Measurements from ENCODE around the gene OSBP. TPM values are rescaled to one million over a fixed set of nuclear protein-coding genes. Genes with fewer than 3 reads are reported as not detected.

OSBP gene
- polyA plus RNA-seq, 1 donor (not counting 4 experiments of a cell fraction or from before 2014, with no cell fraction given), result 31.9 TPM

- TF ChIP-seq EZH2 (IDR thresholded peaks at IDR 0.05; ENCODE audit: low read length) (no peak), CTCF (optimal IDR thresholded peaks at IDR 0.05 in 1 of 3, IDR thresholded peaks at IDR 0.05 in 1 of 3, conservative IDR thresholded peaks at IDR 0.05 in 1 of 3; ENCODE audit: extremely low read depth in 1 of 3, insufficient read depth in 2 of 3, low read length in 3 of 3) (no peak)
- no peaks in the 10 kb centered on the region for H3K36me3 ChIP-seq (ENCODE audit: control insufficient read depth in 2 of 2, extremely low read depth in 1 of 2, insufficient read depth in 2 of 2, low read length in 2 of 2)
- H3K9ac ChIP-seq (ENCODE audit: control insufficient read depth, extremely low read depth, insufficient read depth, low read length), result no peak overlapping the region
- H2AFZ ChIP-seq (ENCODE audit: control insufficient read depth, low read length), result no peak overlapping the region
- H3K9me3 ChIP-seq (ENCODE audit: control insufficient read depth, low read depth, low read length), result no peaks in the 10 kb centered on the region
- no peaks in the 10 kb centered on the region for H3K79me2 ChIP-seq (ENCODE audit: control insufficient read depth, insufficient read depth, low read length)
- dilution Hi-C loops (cut with MboI; ENCODE audit: extremely low pct_ligation_motif_present, low sequenced_read_pairs), result no loop called here
- no peak overlapping the region for H3K4me3 ChIP-seq (ENCODE audit: control insufficient read depth in 2 of 3, extremely low read depth in 1 of 3, insufficient read depth in 2 of 3, low read depth in 1 of 3, low read length in 3 of 3)
- FAIRE-seq (no peak), DNase-seq (ENCODE audit: low read depth, low spot score) (no peak)
- H3K4me2 ChIP-seq (ENCODE audit: control insufficient read depth, extremely low read depth, insufficient read depth, low read depth, low read length), result no peak overlapping the region
- peaks cover 3% of the 10 kb centered on the region for H3K4me1 ChIP-seq (ENCODE audit: control insufficient read depth, extremely low read depth, insufficient read depth, low read length)
- no peak overlapping the region for H3K27ac ChIP-seq (ENCODE audit: control insufficient read depth, insufficient read depth, low read length)
- no peaks in the 10 kb centered on the region for H3K9me1 ChIP-seq (ENCODE audit: control insufficient read depth, extremely low read depth, insufficient read depth, low read length)
- H4K20me1 ChIP-seq (ENCODE audit: control insufficient read depth, extremely low read depth, insufficient read depth, low read length), result no peaks in the 10 kb centered on the region
- H3K27me3 ChIP-seq (ENCODE audit: control insufficient read depth, extremely low read depth, insufficient read depth, low read length), result no peaks in the 10 kb centered on the region
Observed at GRCh38 chr11:59532620-59533019, 83.0 kb downstream of the OSBP start.

GRCh38 chr11:59528711-59529110 lies 86.9 kb downstream of the OSBP start:
- Histone ChIP-seq H3K27ac (ENCODE audit: control insufficient read depth, insufficient read depth, low read length) (no peak overlapping the region), H3K9ac (ENCODE audit: control insufficient read depth, extremely low read depth, insufficient read depth, low read length) (no peak overlapping the region), H3K36me3 (ENCODE audit: control insufficient read depth in 2 of 2, extremely low read depth in 1 of 2, insufficient read depth in 2 of 2, low read length in 2 of 2) (no peaks in the 10 kb centered on the region), H4K20me1 (ENCODE audit: control insufficient read depth, extremely low read depth, insufficient read depth, low read length) (no peaks in the 10 kb centered on the region), H2AFZ (ENCODE audit: control insufficient read depth, low read length) (no peak overlapping the region), H3K9me1 (ENCODE audit: control insufficient read depth, extremely low read depth, insufficient read depth, low read length) (no peaks in the 10 kb centered on the region), H3K9me3 (ENCODE audit: control insufficient read depth, low read depth, low read length) (no peaks in the 10 kb centered on the region), H3K79me2 (ENCODE audit: control insufficient read depth, insufficient read depth, low read length) (no peaks in the 10 kb centered on the region), H3K4me3 (ENCODE audit: control insufficient read depth in 2 of 3, extremely low read depth in 1 of 3, insufficient read depth in 2 of 3, low read depth in 1 of 3, low read length in 3 of 3) (no peak overlapping the region), H3K27me3 (ENCODE audit: control insufficient read depth, extremely low read depth, insufficient read depth, low read length) (peaks cover 5% of the 10 kb centered on the region), H3K4me2 (ENCODE audit: control insufficient read depth, extremely low read depth, insufficient read depth, low read depth, low read length) (no peak overlapping the region), H3K4me1 (ENCODE audit: control insufficient read depth, extremely low read depth, insufficient read depth, low read length) (no peaks in the 10 kb centered on the region)
- FAIRE-seq (no peak), DNase-seq (ENCODE audit: low read depth, low spot score) (no peak)
- TF ChIP-seq CTCF (optimal IDR thresholded peaks at IDR 0.05 in 1 of 3, IDR thresholded peaks at IDR 0.05 in 1 of 3, conservative IDR thresholded peaks at IDR 0.05 in 1 of 3; ENCODE audit: extremely low read depth in 1 of 3, insufficient read depth in 2 of 3, low read length in 3 of 3), result no peak
- TF ChIP-seq EZH2 (IDR thresholded peaks at IDR 0.05; ENCODE audit: low read length), result no peak
- dilution Hi-C loops (cut with MboI; ENCODE audit: extremely low pct_ligation_motif_present, low sequenced_read_pairs), result no loop called here

Small RNA genes lying within 50 kb of the gene (small RNA-seq; reads per million reads assigned to genes)
- gene MIR3162 (ENCODE audit: insufficient read length in 3 of 3, low read depth in 3 of 3, low replicate concordance in 1 of 3), result 0 reads per million in 3 experiments

Other genes with a start within 250 kb of the OSBP start
- not detected in 3 replicates for gene OR5A2, start 189.4 kb downstream of the OSBP start, polyA plus RNA-seq
- not detected in 3 replicates for gene OR5A1, start 179.3 kb downstream of the OSBP start, polyA plus RNA-seq
- not detected in 3 replicates for gene OR4D6, start 158.8 kb downstream of the OSBP start, polyA plus RNA-seq
- gene OR4D10, start 142.5 kb downstream of the OSBP start, polyA plus RNA-seq, result not detected in 3 replicates
- not detected in 3 replicates for gene OR4D11, start 112.2 kb downstream of the OSBP start, polyA plus RNA-seq
- gene OR4D9, start 104.2 kb downstream of the OSBP start, polyA plus RNA-seq, result not detected in 3 replicates
- gene PATL1, start 53.3 kb upstream of the OSBP start, polyA plus RNA-seq, result 20.5 to 51.3 TPM (median 31.1 TPM) in 3 replicates
- gene OR10V1, start 98.1 kb upstream of the OSBP start, polyA plus RNA-seq, result not detected in 3 replicates
- 41.1 to 48.0 TPM (median 42.5 TPM) in 3 replicates for gene STX3, start 139.6 kb upstream of the OSBP start, polyA plus RNA-seq
- gene MRPL16, start 195.0 kb upstream of the OSBP start, polyA plus RNA-seq, result 32.4 to 85.5 TPM (median 72.1 TPM) in 3 replicates
- not detected in 3 replicates for gene CBLIF, start 229.7 kb upstream of the OSBP start, polyA plus RNA-seq